Neural progenitor cell (in vitro differentiated cells): Measurements from ENCODE around the gene DNER.

Experiments used
- EZH2 ChIP-seq: fragments of 200-600 bp; sonication (generic); IDR thresholded peaks from 2 replicates; pipeline ENCODE4 v1.6.1; 2017; ENCODE audit warnings: antibody characterized with exemption, mild to moderate bottlenecking, moderate library complexity
- EZH2phosphoT487 ChIP-seq: fragments of 200-600 bp; sonication (generic); IDR thresholded peaks from 2 replicates; pipeline ENCODE4 v1.6.1; 2017; ENCODE audit warnings: antibody characterized with exemption
- TF ChIP-seq, protein P1 (sequence below): fragments of 200-600 bp; sonication (generic); IDR thresholded peaks from 2 replicates; pipeline ENCODE4 v1.5.1; 2017; ENCODE audit warnings: antibody characterized with exemption, mild to moderate bottlenecking

DNA sequence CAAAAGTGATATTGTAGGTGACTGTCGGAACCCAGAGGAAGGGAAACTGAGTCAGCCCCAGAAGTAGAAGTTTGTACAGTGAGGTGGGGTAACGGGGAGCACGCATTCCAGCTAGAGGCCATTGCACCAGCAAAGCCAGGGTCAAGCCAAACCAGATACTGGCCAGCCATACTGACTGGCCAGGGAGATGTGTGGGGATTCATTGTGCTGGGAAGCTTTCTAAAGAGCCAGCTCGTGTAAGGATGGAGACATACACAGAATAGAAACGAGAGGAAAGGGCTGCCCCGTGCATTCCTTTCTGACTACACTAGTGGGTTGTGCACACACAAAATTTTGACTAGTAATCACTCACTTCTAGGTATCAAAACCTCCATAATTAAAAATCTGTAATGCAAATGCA lies 268.0 kb downstream of the DNER start:
- TF ChIP-seq, protein P1, sequence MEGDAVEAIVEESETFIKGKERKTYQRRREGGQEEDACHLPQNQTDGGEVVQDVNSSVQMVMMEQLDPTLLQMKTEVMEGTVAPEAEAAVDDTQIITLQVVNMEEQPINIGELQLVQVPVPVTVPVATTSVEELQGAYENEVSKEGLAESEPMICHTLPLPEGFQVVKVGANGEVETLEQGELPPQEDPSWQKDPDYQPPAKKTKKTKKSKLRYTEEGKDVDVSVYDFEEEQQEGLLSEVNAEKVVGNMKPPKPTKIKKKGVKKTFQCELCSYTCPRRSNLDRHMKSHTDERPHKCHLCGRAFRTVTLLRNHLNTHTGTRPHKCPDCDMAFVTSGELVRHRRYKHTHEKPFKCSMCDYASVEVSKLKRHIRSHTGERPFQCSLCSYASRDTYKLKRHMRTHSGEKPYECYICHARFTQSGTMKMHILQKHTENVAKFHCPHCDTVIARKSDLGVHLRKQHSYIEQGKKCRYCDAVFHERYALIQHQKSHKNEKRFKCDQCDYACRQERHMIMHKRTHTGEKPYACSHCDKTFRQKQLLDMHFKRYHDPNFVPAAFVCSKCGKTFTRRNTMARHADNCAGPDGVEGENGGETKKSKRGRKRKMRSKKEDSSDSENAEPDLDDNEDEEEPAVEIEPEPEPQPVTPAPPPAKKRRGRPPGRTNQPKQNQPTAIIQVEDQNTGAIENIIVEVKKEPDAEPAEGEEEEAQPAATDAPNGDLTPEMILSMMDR: no peak
- TF ChIP-seq EZH2phosphoT487 (no peak), EZH2 (no peak)
